Measurements from ENCODE around the gene TCEAL7. TPM values are rescaled to one million over a fixed set of nuclear protein-coding genes. Genes with fewer than 3 reads are reported as not detected.

TCEAL7 gene
- total and polyA plus RNA-seq, 2 of the 4 experiments (the other 2 are of a cell fraction) = 6.5 to 15.4 TPM

DNA sequence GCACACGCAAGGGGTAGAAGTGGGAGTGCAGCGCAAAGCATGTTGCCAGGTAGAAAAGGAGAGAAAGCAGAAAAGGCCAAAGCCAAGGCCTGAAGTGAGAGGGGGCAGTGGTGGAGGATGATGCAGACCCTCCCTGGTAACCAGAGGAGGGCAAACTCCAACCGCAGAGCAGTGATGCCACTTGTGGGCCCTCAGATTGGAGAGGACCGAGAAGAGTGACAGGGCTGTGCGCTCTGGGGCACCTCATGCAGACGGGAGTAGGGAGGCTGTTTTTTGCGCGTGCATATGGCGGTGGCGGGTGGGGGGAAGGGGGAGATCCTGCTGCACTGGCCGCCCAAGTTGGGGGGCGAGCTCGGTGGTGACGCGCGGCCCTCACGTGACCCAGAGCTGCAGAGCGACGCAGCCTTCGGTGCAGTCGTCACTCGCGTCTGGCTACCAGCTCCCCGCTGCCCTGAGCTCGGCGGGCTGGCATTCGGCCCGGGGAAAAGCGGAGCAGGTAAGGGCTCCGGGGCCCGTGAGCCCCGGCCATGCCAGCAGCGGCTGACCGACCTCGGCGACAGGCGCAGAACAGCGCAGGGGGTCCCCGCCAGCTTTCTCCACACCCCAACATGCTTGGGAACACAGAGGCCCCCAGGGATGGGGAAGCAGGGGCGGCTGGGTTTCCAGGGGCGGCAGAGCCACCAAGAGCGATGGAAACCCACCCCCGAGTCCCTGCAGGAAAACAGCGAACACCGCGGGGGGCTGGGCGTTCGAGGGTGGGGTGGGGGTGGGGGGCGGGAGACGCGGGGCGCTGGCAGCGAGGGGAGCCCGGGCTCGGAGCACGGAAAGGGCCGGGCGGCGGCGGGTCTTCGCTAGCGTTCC lies 46.3 kb downstream of the TCEAL7 start, which contains the start of gene BEX3:
TSS of gene BEX3 (plus strand) at position 421 of the 861 bp plus-strand sequence. CDS start 984 bp downstream, outside the sequence.
- H3K79me1 ChIP-seq (ENCODE audit: low read depth in 1 of 2, low read length in 2 of 2) = peaks cover 0 to 8% of the 10 kb centered on the region in 2 experiments; a peak in 2 of 4 replicates
- dilution Hi-C loops (cut with HindIII; ENCODE audit: low sequenced_read_pairs, unreplicated experiment) (no loop called here), in situ Hi-C loops (cut with MboI; ENCODE audit: low sequenced_read_pairs) (no loop called here), intact Hi-C loops (cut with micrococcal nuclease) (no loop called here)
- H4K20me1 ChIP-seq (ENCODE audit: insufficient read depth, low read length) = no peaks in the 10 kb centered on the region
- H2AK9ac ChIP-seq (replicated peaks; ENCODE audit: low read depth, low read length, poor library complexity) = peak within 1 kb of the TSS; percentile 96
- H3K4me2 ChIP-seq (ENCODE audit: low read depth, low read length) = peak within 1 kb of the TSS; percentile 93
- peaks cover 2% of the 10 kb centered on the region; the same call in 1 of the 2 replicates for H3K27me3 ChIP-seq (ENCODE audit: control insufficient read depth, insufficient read depth, low read length)
- peak within 1 kb of the TSS; percentile 89 for H3K23ac ChIP-seq (ENCODE audit: low read depth, low read length)
- H2BK5ac ChIP-seq (ENCODE audit: low read depth, low read length, poor library complexity, severe bottlenecking) = peak within 1 kb of the TSS; percentile 89
- H2BK20ac ChIP-seq (ENCODE audit: low read depth, low read length) = peak within 1 kb of the TSS; percentile 33; the same call in 1 of the 2 replicates
- peak within 1 kb of the TSS; percentile 67 for H3K14ac ChIP-seq (replicated peaks; ENCODE audit: low read depth, low read length)
- peak within 1 kb of the TSS; percentile 88 for H3K4ac ChIP-seq (ENCODE audit: low read depth, low read length)
- ATAC-seq (ENCODE audit: low read depth) (peak; percentile 72), DNase-seq (peak; percentile 59)
- peak within 1 kb of the TSS; percentile 95 for H3K9ac ChIP-seq (ENCODE audit: low read depth, low read length)
- peak within 1 kb of the TSS; percentile 92 for H4K91ac ChIP-seq (ENCODE audit: insufficient read depth, low read depth, low read length)
- no TSS peak for BruUV-seq (replicated peaks)
- POLR2A ChIA-PET (ENCODE audit: unreplicated experiment) = interaction anchor here (0.6 to 1.0 kb wide), 3 partner anchors 8 to 20 kb away, joined by 3 to 4 read pairs (median 3); partner anchors contain the start of gene TCEAL9
- peaks cover 3% of the 10 kb centered on the region for H3K4me1 ChIP-seq (ENCODE audit: control insufficient read depth, insufficient read depth, low read length)
- CTCF ChIA-PET = no interaction called here
- peak within 1 kb of the TSS; percentile 56; the same call in 1 of the 2 replicates for H2BK120ac ChIP-seq (ENCODE audit: low read depth, low read length)
- TF ChIP-seq BHLHE40 (IDR thresholded peaks at IDR 0.05; ENCODE audit: low read depth, low read length) (peak; percentile 80), MAZ (IDR thresholded peaks at IDR 0.05; ENCODE audit: borderline replicate concordance, low read depth, low read length) (no peak; the same call in 1 of the 2 replicates), POLR2A (IDR thresholded peaks at IDR 0.05; ENCODE audit: low read depth, low read length) (peak; percentile 80)
- TF ChIP-seq, protein P1, sequence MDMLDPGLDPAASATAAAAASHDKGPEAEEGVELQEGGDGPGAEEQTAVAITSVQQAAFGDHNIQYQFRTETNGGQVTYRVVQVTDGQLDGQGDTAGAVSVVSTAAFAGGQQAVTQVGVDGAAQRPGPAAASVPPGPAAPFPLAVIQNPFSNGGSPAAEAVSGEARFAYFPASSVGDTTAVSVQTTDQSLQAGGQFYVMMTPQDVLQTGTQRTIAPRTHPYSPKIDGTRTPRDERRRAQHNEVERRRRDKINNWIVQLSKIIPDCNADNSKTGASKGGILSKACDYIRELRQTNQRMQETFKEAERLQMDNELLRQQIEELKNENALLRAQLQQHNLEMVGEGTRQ (IDR thresholded peaks at IDR 0.05; ENCODE audit: low read depth, low read length) = peak; percentile 92
- no peaks in the 10 kb centered on the region for H3K9me3 ChIP-seq (ENCODE audit: control insufficient read depth, insufficient read depth, low read length)
- H2AK5ac ChIP-seq (ENCODE audit: low read depth, low read length) = peak within 1 kb of the TSS; percentile 94
- H4K8ac ChIP-seq (ENCODE audit: low read depth in 2 of 2, low read length in 2 of 2) = peak within 1 kb of the TSS; percentile 83 to 97
- no peaks in the 10 kb centered on the region for H3K9me1 ChIP-seq (ENCODE audit: insufficient read depth, low read length)
- H4K5ac ChIP-seq (ENCODE audit: low read depth, low read length) = peak within 1 kb of the TSS; percentile 91
- H2AFZ ChIP-seq (replicated peaks; ENCODE audit: low read length, poor library complexity) = peak within 1 kb of the TSS; percentile 86
- 36% methylated on average over 13 of the region's 62 CpGs; no CpG with 5 or more reads in 1 of the 2 experiments for WGBS, 2 experiments (ENCODE audit: extremely low coverage in 2 of 2, insufficient read length in 1 of 2)
- peak within 1 kb of the TSS; percentile 74; the same call in 2 of the 3 replicates for H2BK15ac ChIP-seq (ENCODE audit: low read depth, low read length)
- H3K27ac ChIP-seq (ENCODE audit: insufficient read depth, low read length) = peak within 1 kb of the TSS; percentile 99
- peak within 1 kb of the TSS; percentile 87 for H3K56ac ChIP-seq (ENCODE audit: extremely low read depth, insufficient read depth, low read length)
- peak within 1 kb of the TSS; percentile 97 for H3K18ac ChIP-seq (ENCODE audit: low read depth, low read length)
- H3K4me3 ChIP-seq (ENCODE audit: insufficient read depth, low read depth, low read length) = peak within 1 kb of the TSS; percentile 88
- H3K36me3 ChIP-seq (ENCODE audit: control insufficient read depth, insufficient read depth, low read length) = peaks cover 7% of the 10 kb centered on the region

Measured in IMR-90 (cell line).